HL-60 (cell line): ENCODE results near the gene RFK.

ENCODE experiments used
- POLR2AphosphoS5 ChIP-seq: IDR thresholded peaks from 2 replicates; pipeline ENCODE4 v1.6.1; 2012; ENCODE audit warnings: low read depth
- REST ChIP-seq: IDR thresholded peaks from 2 replicates; pipeline ENCODE4 v1.6.1; 2012; ENCODE audit warnings: low read depth; ENCODE audit not compliant: insufficient replicate concordance
- TF ChIP-seq, protein P1 (sequence below): IDR thresholded peaks from one replicate; pipeline ENCODE4 v1.5.1; 2011; ENCODE audit warnings: low read length, control low read depth, inconsistent platforms; ENCODE audit not compliant: insufficient read depth

DNA sequence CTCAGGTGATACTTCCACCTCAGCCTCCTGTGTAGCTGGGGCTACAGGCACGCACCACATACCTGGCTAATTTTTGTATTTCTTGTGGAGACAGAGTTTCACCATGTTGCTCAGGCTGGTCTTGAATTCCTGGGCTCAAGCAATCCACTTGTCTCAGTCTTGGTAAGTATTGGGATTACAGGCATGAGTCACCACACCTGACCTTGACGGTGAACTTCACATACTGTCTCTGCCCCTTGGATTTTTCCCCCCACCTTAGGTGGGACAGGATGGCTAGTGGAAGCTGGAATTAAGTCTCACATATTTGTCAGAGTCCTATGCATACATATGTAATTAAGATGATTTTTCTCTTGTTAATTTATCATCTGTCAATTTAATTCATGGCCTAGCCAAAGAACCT is 20.9 kb upstream of the RFK start:
- TF ChIP-seq, protein P1, sequence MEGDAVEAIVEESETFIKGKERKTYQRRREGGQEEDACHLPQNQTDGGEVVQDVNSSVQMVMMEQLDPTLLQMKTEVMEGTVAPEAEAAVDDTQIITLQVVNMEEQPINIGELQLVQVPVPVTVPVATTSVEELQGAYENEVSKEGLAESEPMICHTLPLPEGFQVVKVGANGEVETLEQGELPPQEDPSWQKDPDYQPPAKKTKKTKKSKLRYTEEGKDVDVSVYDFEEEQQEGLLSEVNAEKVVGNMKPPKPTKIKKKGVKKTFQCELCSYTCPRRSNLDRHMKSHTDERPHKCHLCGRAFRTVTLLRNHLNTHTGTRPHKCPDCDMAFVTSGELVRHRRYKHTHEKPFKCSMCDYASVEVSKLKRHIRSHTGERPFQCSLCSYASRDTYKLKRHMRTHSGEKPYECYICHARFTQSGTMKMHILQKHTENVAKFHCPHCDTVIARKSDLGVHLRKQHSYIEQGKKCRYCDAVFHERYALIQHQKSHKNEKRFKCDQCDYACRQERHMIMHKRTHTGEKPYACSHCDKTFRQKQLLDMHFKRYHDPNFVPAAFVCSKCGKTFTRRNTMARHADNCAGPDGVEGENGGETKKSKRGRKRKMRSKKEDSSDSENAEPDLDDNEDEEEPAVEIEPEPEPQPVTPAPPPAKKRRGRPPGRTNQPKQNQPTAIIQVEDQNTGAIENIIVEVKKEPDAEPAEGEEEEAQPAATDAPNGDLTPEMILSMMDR = no peak
- no peak for TF ChIP-seq REST
- no peak for TF ChIP-seq POLR2AphosphoS5
